ENCODE measurements around the gene LSP1.
"Not testable (repeated sequence)": the region's sequence is repeated elsewhere in the genome, so short reads cannot be mapped to it uniquely, and the experiment has no call there.

Gene LSP1, protein sequence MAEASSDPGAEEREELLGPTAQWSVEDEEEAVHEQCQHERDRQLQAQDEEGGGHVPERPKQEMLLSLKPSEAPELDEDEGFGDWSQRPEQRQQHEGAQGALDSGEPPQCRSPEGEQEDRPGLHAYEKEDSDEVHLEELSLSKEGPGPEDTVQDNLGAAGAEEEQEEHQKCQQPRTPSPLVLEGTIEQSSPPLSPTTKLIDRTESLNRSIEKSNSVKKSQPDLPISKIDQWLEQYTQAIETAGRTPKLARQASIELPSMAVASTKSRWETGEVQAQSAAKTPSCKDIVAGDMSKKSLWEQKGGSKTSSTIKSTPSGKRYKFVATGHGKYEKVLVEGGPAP

GRCh38 chr11:1852877-1853276 is at the start of gene LSP1:
Gene LSP1 (plus strand): TSS chr11:1853084. CDS start chr11:1853145, 61 bp downstream.
- no peak for TF ChIP-seq CTCF (IDR thresholded peaks at IDR 0.05; ENCODE audit: borderline replicate concordance, insufficient read depth, low read depth, low read length)
- H3K4me3 ChIP-seq (ENCODE audit: low read depth, low read length): peak within 1 kb of the TSS; percentile 96

GRCh38 chr11:1803246-1803645 is 49.6 kb upstream of the LSP1 start:
- no peak for TF ChIP-seq CTCF (IDR thresholded peaks at IDR 0.05; ENCODE audit: borderline replicate concordance, insufficient read depth, low read depth, low read length)
- H3K4me3 ChIP-seq (ENCODE audit: low read depth, low read length): no peak overlapping the region

- H3K4me3 ChIP-seq (ENCODE audit: low read depth, low read length): not testable (repeated sequence)
These were observed 48.9 kb upstream of the LSP1 start for GRCh38 chr11:1803835-1804519.

DNA sequence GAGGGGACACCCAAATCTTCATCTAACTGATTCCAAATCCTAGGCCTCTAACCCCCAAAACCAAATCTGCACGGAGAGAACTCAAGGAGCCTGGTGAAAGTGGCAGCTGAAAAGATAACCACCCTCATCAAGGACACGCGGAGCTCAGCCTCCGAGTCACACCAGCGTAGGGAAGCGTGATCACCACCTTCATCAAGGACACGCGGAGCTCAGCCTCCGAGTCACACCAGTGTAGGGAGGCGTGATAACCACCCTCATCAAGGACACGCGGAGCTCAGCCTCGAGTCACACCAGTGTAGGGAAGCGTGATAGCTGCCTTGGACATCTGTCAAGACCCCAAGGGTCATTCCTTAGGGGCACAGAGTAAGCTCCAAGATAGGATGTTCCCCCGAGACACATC is 47.4 kb upstream of the LSP1 start:
- H3K4me3 ChIP-seq (ENCODE audit: low read depth, low read length): no peak overlapping the region
- no peak for TF ChIP-seq CTCF (IDR thresholded peaks at IDR 0.05; ENCODE audit: borderline replicate concordance, insufficient read depth, low read depth, low read length)

DNA sequence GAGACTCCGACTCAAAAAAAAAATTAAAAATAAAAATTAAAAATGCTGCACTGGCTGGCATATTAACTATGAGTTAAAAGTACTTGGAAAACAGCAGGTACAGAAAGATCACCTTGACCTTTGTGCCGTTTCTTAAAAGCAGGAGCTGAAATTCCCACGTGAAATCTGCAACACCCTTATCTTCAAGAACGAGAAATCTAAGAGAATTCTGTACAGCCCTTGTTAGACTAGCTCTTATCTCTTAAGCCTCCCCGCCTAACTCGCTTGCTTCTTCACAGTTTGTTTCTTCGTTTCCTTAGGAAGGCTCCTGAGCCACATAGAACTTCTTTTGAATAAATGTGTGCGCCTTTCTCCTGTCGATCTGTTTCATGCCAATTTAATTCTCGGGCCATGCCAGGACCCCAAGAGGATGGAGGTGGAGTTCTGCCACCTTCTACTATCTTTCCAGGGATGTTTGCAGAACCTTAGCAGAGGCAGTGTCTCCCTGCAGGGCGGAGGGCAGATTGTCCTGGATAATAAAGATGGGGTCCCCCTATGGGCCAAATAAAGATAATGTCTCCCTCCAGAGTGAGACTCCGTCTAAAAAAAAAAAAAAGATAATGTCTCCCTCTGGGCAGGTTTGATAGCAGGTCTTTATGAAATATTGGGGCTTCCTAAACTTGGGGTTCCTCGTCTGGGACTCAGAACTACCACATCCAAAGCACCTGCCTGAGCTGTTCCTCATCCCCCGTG is 45.5 kb upstream of the LSP1 start:
- no peak for TF ChIP-seq CTCF (IDR thresholded peaks at IDR 0.05; ENCODE audit: borderline replicate concordance, insufficient read depth, low read depth, low read length)
- no peak overlapping the region for H3K4me3 ChIP-seq (ENCODE audit: low read depth, low read length)

DNA sequence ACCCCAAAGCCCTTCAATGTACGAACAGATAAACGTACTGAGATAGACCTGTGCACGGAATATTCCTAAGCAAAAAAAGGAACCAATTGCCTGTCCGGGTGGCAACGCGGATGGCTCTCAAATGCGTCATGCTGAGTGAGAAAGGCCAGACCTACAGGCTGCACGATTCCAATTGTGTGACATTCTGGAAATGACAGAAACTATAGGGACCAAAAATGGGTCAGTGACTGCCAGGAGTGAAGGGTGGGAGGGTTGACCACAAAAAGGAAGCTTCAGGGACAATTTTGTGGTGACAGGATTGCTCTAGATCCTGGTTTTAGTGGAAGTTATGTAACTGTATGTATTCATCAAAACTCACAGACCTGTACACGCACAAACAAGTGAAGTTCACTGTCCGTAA is 42.1 kb upstream of the LSP1 start:
- TF ChIP-seq CTCF (IDR thresholded peaks at IDR 0.05; ENCODE audit: borderline replicate concordance, insufficient read depth, low read depth, low read length): no peak

GRCh38 chr11:1812274-1812673 is 40.6 kb upstream of the LSP1 start:
- no peak overlapping the region for H3K4me3 ChIP-seq (ENCODE audit: low read depth, low read length)

More for the DNA sequence above, 42.1 kb upstream of the LSP1 start:
- no peak overlapping the region for H3K4me3 ChIP-seq (ENCODE audit: low read depth, low read length)

More at GRCh38 chr11:1812274-1812673, 40.6 kb upstream of the LSP1 start:
- no peak for TF ChIP-seq CTCF (IDR thresholded peaks at IDR 0.05; ENCODE audit: borderline replicate concordance, insufficient read depth, low read depth, low read length)
